HepG2 (cell line): Measurements from ENCODE around the gene ZNF343. TPM values are rescaled to one million over a fixed set of nuclear protein-coding genes. Genes with fewer than 3 reads are reported as not detected.

Experiments
- CC2D1A ChIP-seq: sonication (generic); formaldehyde crosslinking; IDR thresholded peaks from 2 replicates; pipeline ENCODE4 v1.8.1; 2023; ENCODE audit warnings: mild to moderate bottlenecking, missing genetic modification reagents
- CHCHD3 ChIP-seq: sonication (generic); formaldehyde crosslinking; IDR thresholded peaks from 2 replicates; pipeline ENCODE4 v1.8.0; 2022; ENCODE audit warnings: mild to moderate bottlenecking, missing genetic modification reagents, moderate library complexity
- HCFC1 ChIP-seq: fragments of 150-350 bp; IDR thresholded peaks from 2 replicates; pipeline ENCODE4 v1.6.1; 2014; ENCODE audit warnings: low read depth, low read length
- HOXA5 ChIP-seq: sonication (generic); formaldehyde crosslinking; IDR thresholded peaks from 2 replicates; pipeline ENCODE4 v1.4.0; 2020; ENCODE audit warnings: missing genetic modification reagents
- IKZF1 ChIP-seq: fragments of 450-650 bp; IDR thresholded peaks from 2 replicates; pipeline ENCODE4 v1.7.1; 2016
- POLR2A ChIP-seq, 2 experiments: IDR thresholded peaks; 2 replicates each; pipeline ENCODE4 v1.6.1; 2011; ENCODE audit warnings: low read depth in 2 of 2, low read length in 2 of 2, mild to moderate bottlenecking in 1 of 2, moderate library complexity in 1 of 2; ENCODE audit not compliant: insufficient read depth in 1 of 2
- PRDM4 ChIP-seq: sonication (generic); formaldehyde crosslinking; IDR thresholded peaks from 2 replicates; pipeline ENCODE4 v1.9.0; 2021; ENCODE audit warnings: missing genetic modification reagents, borderline replicate concordance
- SMARCE1 ChIP-seq: fragments of 450-650 bp; IDR thresholded peaks from 2 replicates; pipeline ENCODE4 v1.6.1; 2017; ENCODE audit warnings: borderline replicate concordance
- SRSF1 ChIP-seq: fragments of 200-400 bp; formaldehyde crosslinking; optimal IDR thresholded peaks from 2 replicates; pipeline ENCODE3; 2017; ENCODE audit warnings: mild to moderate bottlenecking, low read depth, low read length, moderate library complexity
- TIGD3 ChIP-seq: sonication (generic); formaldehyde crosslinking; IDR thresholded peaks from 2 replicates; pipeline ENCODE4 v1.5.1; 2020; ENCODE audit warnings: mild to moderate bottlenecking, missing genetic modification reagents, borderline replicate concordance
- WIZ ChIP-seq: sonication (generic); formaldehyde crosslinking; IDR thresholded peaks from 2 replicates; pipeline ENCODE4 v1.5.1; 2020; ENCODE audit warnings: mild to moderate bottlenecking, missing genetic modification reagents
- ZBTB10 ChIP-seq: sonication (generic); formaldehyde crosslinking; IDR thresholded peaks from 2 replicates; pipeline ENCODE4 v1.4.0; 2020; ENCODE audit warnings: missing genetic modification reagents, borderline replicate concordance
- ZBTB7B ChIP-seq: sonication (generic); formaldehyde crosslinking; IDR thresholded peaks from 2 replicates; pipeline ENCODE4 v1.4.0; 2020; ENCODE audit warnings: missing genetic modification reagents
- ZNF512 ChIP-seq: sonication (generic); formaldehyde crosslinking; IDR thresholded peaks from 2 replicates; pipeline ENCODE4 v1.4.0; 2020; ENCODE audit warnings: mild to moderate bottlenecking, missing genetic modification reagents
- ZNF749 ChIP-seq: sonication (generic); formaldehyde crosslinking; IDR thresholded peaks from 2 replicates; pipeline ENCODE4 v1.8.0; 2022; ENCODE audit warnings: mild to moderate bottlenecking, missing genetic modification reagents, moderate library complexity, borderline replicate concordance
- ZNF775 ChIP-seq: sonication (generic); formaldehyde crosslinking; IDR thresholded peaks from 2 replicates; pipeline ENCODE4 v1.4.0; 2020; ENCODE audit warnings: missing genetic modification reagents, mild to moderate bottlenecking, moderate library complexity, borderline replicate concordance
- ZSCAN31 ChIP-seq: sonication (generic); formaldehyde crosslinking; IDR thresholded peaks from 2 replicates; pipeline ENCODE4 v1.5.0; 2020; ENCODE audit warnings: low read depth, mild to moderate bottlenecking, missing genetic modification reagents
- polyA plus RNA-seq, 8 experiments: library from polyadenylated mRNA; depleted of rRNA in 3 of 8; stranded (reverse) in 7 of 8; unstranded in 1 of 8; fragments of >200 nt; fragmentation: Illumina TruSeq in 4 of 8; extraction: Trizol in 4 of 8; gene quantifications; 2 replicates each; pipeline versions ENCODE4 v1.2.1 to v1.2.3, GENCODE V29; 2011 to 2016; ENCODE audit warnings: low read depth in 4 of 8, missing spikeins in 1 of 8, mixed read lengths in 1 of 8; ENCODE audit not compliant: insufficient read depth in 1 of 8
- total RNA-seq, 5 experiments: library from RNA; depleted of rRNA; stranded (reverse); fragments of >200 nt; fragmentation: Illumina TruSeq; extraction: Trizol; gene quantifications; 2 replicates each; pipeline ENCODE4 v1.2.3, GENCODE V29; 2016; ENCODE audit warnings: low read depth in 1 of 5
- TF ChIP-seq, protein P1 (sequence below): sonication (generic); formaldehyde crosslinking; IDR thresholded peaks from 2 replicates; pipeline ENCODE4 v1.4.0; 2020; ENCODE audit warnings: missing genetic modification reagents, mild to moderate bottlenecking, borderline replicate concordance

Gene ZNF343
- total and polyA plus RNA-seq, 2 of the 13 experiments (the other 11 are each of a cell fraction or from before 2014, with no cell fraction given), result 16.4 to 22.1 TPM

DNA sequence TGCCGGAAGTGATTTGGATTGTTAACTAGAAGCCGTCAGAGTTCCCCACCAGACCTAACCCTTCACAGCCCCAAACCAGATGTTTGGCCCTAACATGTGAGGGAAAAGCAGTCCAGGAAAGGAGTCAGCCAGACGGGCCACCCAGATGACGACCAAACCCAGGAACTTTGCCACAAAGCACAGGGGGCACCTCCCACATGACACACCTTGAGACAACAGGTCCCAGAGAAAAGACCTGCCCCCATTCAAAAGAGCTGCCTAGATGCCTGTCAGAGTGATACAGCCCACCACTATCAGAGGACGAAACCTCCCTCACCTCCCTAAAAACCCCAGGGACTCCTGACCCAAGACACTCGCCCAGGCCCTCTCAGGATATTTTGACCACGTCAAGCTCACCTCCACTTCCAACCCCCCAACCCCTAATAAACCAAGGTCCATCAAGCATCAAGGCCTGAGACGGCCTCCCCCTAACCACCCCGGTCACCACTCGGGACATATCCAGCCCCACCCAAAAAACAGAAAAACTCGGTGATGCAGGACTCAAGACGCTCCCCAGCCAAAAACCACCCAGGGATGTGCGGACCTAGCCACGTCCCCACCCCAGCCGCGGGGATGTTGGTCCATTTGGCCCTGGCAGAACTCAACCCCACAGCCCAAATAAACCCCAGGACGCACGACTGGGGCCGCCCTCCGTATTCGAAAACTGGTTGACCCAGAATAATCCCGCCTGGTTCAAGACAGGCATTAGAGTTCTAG, 662 bp downstream of the ZNF343 start (continued):
- TF ChIP-seq PRDM4 (CRISPR knock-in tag), result no peak
- no peak for TF ChIP-seq HCFC1
- no peak for TF ChIP-seq CHCHD3 (CRISPR knock-in tag)
- TF ChIP-seq HOXA5, result no peak
- 0 out of 2 replicates have a peak, but pooled peaks have one; percentile 12 for TF ChIP-seq WIZ
- TF ChIP-seq ZNF749 (CRISPR knock-in tag), result 0 out of 2 replicates have a peak, but pooled peaks have one; percentile 8
- TF ChIP-seq IKZF1, result no peak
- TF ChIP-seq ZBTB10 (CRISPR knock-in tag), result no peak
- peak; percentile 0; the same call in 1 of the 2 replicates for TF ChIP-seq ZSCAN31
- TF ChIP-seq POLR2A (IDR thresholded peaks at IDR 0.05; ENCODE audit: insufficient read depth in 1 of 2, low read depth in 2 of 2, low read length in 2 of 2), result peak in 1 of 2 experiments; percentile 30; a peak in 1 of 4 replicates
- TF ChIP-seq TIGD3 (CRISPR knock-in tag), result 0 out of 2 replicates have a peak, but pooled peaks have one; percentile 29
- TF ChIP-seq ZBTB7B, result peak; percentile 4; the same call in 1 of the 2 replicates
- TF ChIP-seq ZNF512, result 0 out of 2 replicates have a peak, but pooled peaks have one; percentile 24
- no peak for TF ChIP-seq CC2D1A
- TF ChIP-seq SRSF1, result peak; percentile 2
- no peak for TF ChIP-seq ZNF775 (CRISPR knock-in tag)
- TF ChIP-seq, protein P1, sequence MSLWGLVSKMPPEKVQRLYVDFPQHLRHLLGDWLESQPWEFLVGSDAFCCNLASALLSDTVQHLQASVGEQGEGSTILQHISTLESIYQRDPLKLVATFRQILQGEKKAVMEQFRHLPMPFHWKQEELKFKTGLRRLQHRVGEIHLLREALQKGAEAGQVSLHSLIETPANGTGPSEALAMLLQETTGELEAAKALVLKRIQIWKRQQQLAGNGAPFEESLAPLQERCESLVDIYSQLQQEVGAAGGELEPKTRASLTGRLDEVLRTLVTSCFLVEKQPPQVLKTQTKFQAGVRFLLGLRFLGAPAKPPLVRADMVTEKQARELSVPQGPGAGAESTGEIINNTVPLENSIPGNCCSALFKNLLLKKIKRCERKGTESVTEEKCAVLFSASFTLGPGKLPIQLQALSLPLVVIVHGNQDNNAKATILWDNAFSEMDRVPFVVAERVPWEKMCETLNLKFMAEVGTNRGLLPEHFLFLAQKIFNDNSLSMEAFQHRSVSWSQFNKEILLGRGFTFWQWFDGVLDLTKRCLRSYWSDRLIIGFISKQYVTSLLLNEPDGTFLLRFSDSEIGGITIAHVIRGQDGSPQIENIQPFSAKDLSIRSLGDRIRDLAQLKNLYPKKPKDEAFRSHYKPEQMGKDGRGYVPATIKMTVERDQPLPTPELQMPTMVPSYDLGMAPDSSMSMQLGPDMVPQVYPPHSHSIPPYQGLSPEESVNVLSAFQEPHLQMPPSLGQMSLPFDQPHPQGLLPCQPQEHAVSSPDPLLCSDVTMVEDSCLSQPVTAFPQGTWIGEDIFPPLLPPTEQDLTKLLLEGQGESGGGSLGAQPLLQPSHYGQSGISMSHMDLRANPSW (CRISPR knock-in tag), result no peak
- no peak for TF ChIP-seq SMARCE1
